ENCODE measurements around the gene ZMYND11.
"Not testable (repeated sequence)": the region's sequence is repeated elsewhere in the genome, so short reads cannot be mapped to it uniquely, and the experiment has no call there.

Gene ZMYND11

DNA sequence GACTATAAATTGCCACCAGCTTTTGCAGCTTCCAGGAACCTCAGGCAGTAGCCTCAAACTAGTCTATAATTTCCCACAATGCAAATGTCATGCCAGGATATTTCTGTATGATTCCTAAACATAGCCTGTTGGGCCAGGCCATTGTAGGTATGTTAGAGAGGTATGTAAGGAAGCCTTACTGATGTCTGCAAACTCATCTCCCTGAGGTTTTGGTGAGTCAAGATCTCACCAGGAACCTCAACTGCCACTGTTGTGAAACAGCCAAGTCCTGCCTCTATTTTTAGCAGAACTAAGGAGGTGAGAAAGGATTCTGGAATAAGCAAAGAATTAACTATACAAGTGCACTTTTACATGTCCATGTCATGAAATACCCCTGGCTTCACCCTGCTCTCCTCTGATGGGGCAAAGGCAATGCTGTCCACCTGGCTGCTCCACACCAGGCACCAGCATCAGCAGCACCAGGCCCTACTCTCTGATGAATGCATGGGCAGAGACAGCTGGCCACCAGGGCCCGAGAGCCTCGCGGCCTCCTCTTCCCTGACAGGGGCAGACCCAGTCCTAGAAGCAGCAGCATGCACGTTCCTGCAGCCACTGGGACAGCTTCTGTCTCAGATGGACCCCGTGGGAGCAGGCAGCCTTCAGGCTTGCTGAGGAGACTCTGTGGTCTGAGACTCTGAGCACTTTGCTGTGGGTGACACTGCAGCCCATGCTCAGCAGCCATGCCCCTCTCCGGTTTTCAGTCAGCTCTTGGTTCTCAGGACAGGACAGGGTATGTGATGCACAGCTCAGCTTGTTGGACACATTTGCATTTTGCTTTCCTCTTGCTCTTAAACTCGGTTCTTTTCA lies 147.3 kb downstream of the ZMYND11 start:
- no peak for DNase-seq (ENCODE audit: low spot score)

DNA sequence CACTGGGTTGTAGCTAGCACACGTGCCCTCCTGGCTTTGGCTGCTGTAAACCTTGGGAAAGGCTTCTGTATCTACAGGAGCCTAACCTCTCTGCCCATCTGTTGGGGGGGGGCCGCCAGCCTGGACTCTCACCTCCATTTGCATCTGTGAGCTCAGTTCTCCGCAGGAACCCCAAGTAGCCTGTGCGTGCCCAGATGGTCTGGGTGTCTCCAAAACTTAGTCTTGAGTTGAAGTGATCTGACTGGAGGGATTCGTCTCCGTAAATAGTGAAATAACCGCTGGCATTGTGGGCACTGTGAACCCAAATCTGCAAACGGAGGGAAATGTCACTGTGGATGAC lies 147.9 kb downstream of the ZMYND11 start:
- no peak for DNase-seq (ENCODE audit: low spot score)

DNA sequence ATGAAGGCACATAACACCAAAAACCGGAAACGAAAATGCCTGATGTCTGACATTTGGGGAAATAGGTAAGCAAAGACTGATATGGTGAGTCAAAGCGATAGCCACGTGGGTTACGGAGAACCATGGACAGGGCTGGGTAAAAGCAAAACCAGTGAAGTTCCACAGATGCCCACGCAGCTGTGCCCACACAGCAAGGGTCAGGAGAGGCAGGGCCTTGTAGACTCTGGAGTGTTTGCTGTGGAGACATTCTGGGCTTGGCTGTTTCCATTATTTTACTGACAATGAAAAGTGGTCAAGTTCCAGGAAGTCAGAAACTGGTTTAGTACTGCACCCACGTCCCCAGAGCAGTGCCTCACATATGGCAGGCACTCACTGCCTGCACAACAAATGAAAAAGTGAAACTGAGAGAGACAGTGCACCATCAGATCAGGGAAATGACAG lies 148.7 kb downstream of the ZMYND11 start:
- DNase-seq (ENCODE audit: low spot score): no peak

DNA sequence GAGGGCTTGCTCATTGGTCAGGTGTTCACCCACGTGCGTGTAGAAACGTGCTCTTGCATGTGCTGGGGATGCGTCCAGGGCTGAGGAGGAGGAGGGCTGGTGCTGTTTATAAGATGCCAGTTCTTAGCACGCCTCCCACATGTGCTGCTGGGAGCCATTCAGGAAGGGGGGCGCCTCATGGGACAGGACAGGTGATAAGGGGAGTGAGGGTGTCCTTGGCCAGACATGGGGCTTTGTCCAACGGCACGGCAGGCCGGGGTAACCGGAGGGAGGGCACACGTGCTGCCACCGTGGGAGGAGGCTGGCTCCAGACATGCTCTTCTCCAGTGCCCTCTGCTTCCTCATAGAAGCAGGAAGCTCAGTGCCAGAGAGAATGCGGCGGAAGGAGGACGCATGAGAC lies 150.0 kb downstream of the ZMYND11 start:
- DNase-seq (ENCODE audit: low spot score): no peak

DNA sequence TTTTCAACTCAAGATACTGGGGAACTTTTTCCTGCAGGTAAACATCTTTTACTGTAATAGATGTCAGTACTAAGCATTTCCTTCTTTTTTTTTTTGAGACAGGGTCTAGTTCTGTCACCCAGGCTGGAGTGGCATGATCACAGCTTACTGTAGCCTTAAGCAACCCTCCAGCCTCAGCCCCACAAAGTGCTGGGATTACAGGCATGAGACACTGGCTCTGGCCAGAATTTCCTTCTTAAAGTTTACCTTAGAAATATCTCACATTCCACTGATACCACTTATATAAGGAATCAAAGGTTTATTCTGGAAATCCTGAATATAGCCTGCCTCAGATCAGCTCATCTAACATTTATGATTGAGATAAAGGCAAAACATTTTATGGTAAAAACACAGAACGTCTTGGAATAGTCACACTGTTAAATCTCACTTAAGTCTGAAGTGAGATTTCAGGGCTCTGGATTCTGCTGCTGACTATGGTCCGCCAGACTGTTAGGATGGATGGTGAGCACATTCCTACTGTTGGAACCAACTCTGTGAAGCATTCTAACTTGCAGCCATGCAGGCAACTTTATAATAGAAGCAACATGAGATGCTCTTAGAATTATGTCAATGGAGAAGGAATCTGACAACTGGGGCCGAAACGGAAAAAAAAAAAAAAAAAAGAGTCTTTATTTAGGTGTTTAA lies 151.9 kb downstream of the ZMYND11 start:
- no peak for DNase-seq (ENCODE audit: low spot score)

DNA sequence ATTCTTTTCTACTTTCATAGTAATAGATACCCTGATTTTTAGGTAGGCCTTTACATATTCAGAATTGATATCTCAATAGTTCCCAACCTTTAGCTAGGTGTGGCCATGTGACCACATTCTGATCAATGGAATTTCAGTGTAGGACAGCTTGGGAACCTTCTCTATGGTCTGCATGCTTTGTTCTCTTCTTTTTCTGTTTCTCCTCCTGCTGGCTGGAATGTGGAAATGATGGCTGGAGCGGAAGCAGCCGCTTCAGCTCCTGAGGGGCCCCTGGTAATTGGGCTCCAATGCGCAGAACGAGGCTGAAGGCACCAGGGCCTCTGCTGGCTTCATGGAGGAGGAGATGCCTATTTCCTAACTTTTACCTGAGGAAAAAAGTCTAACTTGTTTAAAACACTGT lies 152.6 kb downstream of the ZMYND11 start:
- DNase-seq (ENCODE audit: low spot score): no peak

DNA sequence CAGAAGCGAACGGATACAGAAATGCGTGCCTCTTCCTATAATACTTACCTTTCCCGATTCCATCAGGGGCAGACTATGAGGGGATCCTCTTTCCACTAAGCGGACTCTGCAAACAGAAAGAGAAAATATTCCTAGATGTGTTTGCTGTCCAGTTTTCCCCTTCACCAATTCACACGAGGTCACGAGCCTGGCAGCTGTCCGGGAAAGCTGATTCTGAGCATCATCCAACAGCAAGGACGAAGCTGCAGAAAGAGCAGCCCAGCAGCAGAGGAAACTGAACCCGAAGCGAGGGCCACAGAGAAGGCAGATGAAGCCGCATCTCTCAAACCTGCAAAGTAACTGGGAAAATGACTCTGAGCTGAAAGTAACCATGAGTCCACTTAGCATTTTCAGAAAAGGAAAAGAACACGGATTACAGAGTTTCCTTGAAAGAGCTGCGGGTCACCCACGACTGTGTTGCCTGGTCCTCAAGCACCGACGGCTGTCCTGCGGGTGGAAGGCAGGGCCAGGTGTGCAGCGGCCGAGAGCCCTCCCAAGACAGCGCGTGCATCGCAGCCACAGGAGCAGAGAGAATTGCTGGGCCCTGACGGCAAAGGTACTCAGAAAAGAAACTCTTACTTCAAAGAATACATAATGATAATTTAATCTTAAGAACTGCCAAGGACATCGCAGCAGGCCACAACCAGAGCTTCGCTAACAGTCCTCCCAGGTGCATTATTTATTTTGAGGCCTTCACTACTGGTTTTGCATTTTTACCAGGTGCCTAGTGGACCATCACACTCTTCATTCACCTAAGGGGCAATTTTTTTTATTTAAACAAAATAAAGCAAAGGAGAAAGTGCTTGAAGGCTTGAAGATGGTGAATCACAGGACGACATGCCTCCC lies 153.3 kb downstream of the ZMYND11 start:
- no peak for DNase-seq (ENCODE audit: low spot score)

DNA sequence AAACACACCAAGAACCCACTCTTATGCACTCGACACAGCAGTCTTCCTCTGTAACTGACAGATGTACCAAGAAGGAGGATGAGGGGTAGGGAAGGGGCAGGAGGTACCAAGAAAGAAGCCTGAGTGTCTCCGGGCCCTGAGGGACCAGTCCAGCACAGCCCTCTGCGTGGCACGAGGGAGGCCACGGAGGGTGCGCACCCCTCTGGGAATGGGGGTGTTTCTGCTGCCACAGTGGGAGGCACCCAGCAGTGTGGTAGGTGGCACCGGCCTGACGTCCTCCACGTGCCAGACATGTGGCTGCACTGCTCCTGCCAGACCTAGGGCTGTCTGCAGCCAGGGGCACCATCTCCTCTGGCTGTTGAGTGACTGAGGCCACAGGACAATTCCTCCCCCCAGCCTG lies 154.3 kb downstream of the ZMYND11 start:
- DNase-seq (ENCODE audit: low spot score): no peak

DNA sequence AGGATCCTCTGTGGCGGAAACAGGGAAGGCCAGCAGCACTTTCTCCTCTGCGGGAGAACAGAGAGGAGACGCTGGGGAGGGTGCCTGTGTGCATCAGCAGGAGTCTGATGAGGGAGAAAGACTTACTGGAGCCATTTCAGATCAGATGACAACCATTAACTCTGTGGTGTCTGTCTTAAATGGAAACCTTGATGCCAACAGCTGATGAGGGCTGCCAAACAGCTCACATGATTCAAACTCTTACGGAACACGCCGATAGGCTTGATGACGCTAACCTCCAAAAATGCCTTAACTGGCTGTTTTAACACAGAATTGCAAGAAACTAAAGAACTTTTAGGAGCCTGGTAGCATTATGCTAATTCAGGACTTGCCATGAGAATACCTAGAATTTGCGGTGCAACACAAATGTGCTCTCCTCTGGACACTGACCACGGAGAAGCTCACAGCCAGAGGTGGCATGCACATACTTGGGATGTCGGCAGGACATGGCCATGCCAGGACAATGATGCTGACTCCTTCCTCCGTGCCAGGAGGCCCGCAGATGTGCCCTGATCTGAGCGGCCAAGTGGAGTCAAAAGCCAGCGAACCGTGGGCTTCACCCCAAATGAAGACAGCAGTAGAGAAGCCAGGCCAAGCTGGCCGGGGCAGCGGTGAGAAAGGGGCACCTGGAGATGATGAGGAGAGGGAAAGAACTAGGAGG lies 154.9 kb downstream of the ZMYND11 start:
- DNase-seq (ENCODE audit: low spot score): no peak

DNA sequence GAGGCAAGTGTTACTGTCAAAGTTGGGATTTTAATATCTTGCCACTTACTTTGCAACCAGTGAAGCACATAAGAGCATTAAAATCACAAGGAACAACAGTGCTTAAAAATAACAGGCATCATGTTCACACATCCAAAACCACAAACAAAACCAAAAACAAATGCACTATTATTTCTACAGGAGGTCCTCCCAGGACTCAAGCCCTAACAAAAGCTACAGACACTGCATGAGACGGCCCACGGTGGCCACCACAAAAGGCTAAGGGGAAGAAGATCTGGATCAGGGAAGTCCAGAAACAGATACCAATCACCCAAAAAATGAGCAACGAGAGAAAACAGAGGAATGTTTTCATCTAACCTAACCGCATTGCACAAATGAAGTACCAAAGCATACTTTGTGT lies 158.4 kb downstream of the ZMYND11 start:
- no peak for DNase-seq (ENCODE audit: low spot score)

DNA sequence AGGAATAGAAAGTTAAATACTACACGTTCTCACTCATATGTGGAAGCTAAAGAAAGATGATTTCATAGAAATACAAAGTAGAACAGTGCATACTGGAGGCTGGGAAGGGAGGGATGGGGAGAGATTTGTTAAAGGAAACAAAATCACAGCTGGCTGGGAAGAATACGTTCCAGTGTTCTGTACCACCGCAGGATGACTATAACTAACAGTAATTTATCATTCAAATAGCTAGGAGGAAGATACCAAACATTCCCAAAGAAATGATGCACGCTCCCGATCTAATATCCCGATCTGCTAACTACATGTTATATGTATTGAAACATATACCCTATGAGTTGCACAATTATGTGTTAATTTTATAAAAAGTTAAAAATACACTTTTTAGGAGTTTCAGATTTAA lies 162.3 kb downstream of the ZMYND11 start:
- DNase-seq (ENCODE audit: low spot score): no peak

DNA sequence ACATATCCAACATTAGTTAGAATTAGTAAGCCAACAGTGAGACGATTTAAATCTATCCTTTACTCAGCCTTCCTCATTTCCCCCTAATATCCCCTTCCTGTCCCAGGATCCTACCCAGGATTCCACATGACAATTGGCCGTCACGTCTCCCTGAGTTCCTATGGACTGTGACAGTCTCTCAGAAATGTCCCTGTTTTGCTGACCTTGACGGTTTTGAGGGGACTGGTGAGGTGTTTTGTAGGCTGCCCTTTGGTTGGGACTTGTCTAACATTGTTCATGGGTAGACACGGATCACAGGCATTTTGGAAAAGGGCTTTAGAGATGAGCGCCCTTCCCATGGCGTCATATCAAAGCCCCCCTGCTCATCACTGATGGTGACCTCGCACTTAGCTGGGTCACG lies 162.8 kb downstream of the ZMYND11 start:
- no peak for DNase-seq (ENCODE audit: low spot score)

DNA sequence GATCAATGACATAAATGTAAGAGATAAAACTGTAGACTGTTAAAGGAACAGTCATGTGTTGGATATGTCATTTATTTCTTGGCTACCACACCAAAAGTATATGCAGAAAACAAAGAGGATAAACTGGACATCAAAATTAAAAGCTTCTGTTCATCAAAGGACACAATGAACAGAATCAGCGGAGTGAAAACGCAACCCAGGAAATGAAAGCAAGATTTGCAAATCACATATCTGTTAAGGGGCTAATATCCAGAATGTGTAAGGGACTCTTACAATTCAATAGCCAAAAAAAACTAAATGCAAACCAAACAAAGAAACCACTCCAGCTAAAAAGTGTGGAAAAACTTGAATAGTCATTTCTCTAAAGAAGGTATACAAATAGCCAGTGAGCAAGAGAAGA lies 164.3 kb downstream of the ZMYND11 start:
- DNase-seq (ENCODE audit: low spot score): no peak

DNA sequence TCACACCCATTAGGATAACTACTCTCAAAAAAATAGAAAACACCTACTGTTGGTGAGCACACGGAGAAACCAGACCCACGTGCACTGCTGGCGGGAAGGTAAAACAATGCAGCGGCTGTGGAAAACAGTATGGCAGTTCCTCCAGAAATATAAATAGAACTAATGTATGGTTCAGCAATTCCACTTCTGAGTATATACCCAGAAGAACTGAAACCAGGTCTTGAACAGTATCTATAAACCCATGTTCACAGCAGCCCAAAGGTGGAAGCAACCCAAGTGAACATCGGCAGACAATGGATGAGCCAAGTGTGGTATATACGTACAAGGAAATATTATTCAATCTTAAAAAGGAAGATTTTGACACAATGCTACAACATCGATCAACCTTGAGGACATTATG lies 164.7 kb downstream of the ZMYND11 start:
- DNase-seq (ENCODE audit: low spot score): no peak

DNA sequence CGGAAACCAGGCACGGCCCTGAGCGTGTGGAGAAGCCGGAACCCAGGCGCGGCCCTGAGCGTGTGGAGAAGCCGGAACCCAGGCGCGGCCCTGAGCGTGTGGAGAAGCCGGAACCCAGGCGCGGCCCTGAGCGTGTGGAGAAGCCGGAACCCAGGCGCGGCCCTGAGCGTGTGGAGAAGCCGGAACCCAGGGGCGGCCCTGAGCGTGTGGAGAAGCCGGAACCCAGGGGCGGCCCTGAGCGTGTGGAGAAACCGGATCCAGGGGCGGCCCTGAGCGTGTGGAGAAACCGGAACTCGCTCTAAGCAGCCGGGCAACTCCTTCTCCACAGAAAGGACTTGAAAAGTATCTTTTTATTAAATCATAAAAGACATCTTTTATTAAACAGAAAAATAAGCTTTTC lies 165.3 kb downstream of the ZMYND11 start:
- DNase-seq (ENCODE audit: low spot score): not testable (repeated sequence)

DNA sequence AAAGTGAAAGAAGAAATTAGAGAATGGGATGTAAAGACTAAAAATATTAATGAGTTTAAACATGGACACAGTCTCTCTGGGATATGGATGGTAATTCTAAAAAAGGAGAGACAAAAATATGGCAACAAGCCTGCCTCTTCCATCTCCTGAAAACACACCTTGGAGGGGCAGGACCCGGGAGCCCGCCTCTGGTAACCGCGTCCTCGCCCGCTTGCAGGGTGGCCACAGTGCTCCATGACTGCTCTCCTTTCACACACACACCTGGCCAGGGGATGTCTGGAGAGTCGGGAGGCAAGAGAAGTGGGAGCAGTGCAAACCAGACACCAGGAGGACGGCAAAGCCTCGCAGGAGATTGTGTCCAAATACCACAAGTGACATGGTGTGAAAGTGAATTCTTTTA lies 166.3 kb downstream of the ZMYND11 start:
- no peak for DNase-seq (ENCODE audit: low spot score)

Small RNA genes within 50 kb of the gene (small RNA-seq; reads per million reads assigned to genes)
- gene RNA5SP297: 0 to 0.22 reads per million in 2 experiments
- gene RNA5SP298: 0.10 to 0.89 reads per million in 2 experiments
